HEK293T (cell line): ENCODE measurements around the gene SCAND1.

ENCODE experiments used
- CTCF ChIA-PET: fragments of 350-600 bp; formaldehyde crosslinking; extraction: SDS; loops from one replicate; lab custom pipeline; 2021; ENCODE audit warnings: antibody characterized with exemption, inconsistent platforms; lab: Yijun Ruan, JAX
- POLR2A ChIA-PET: fragments of 350-600 bp; formaldehyde crosslinking; extraction: SDS; loops from one replicate; lab custom pipeline; 2020; ENCODE audit warnings: antibody characterized with exemption, inconsistent platforms; lab: Yijun Ruan, JAX
- DNase-seq: peaks from one replicate; pipeline ENCODE4 v3.0.0; 2012; ENCODE audit warnings: mixed read lengths; ENCODE audit errors: extremely low spot score
- ARNT ChIP-seq: fragments of 450-650 bp; IDR thresholded peaks from 2 replicates; pipeline ENCODE4 v1.6.1; 2017; ENCODE audit warnings: mild to moderate bottlenecking
- BHLHE40 ChIP-seq: fragments of 450-650 bp; IDR thresholded peaks from 2 replicates; pipeline ENCODE4 v1.6.1; 2016; ENCODE audit warnings: mild to moderate bottlenecking, moderate library complexity, borderline replicate concordance
- CTBP1 ChIP-seq: fragments of 450-650 bp; IDR thresholded peaks from 2 replicates; pipeline ENCODE4 v1.6.1; 2016; ENCODE audit warnings: borderline replicate concordance
- ELF4 ChIP-seq: fragments of 450-650 bp; IDR thresholded peaks from 2 replicates; pipeline ENCODE4 v1.6.1; 2017; ENCODE audit warnings: antibody characterized with exemption
- FOXA1 ChIP-seq: fragments of 450-650 bp; IDR thresholded peaks from 2 replicates; pipeline ENCODE4 v1.6.1; 2016; ENCODE audit warnings: mild to moderate bottlenecking
- FOXK2 ChIP-seq: fragments of 450-650 bp; IDR thresholded peaks from 2 replicates; pipeline ENCODE4 v1.6.1; 2016; ENCODE audit warnings: mild to moderate bottlenecking
- FOXM1 ChIP-seq: fragments of 450-650 bp; IDR thresholded peaks from 2 replicates; pipeline ENCODE4 v1.6.1; 2017; ENCODE audit warnings: mild to moderate bottlenecking, borderline replicate concordance
- HDGF ChIP-seq: fragments of 450-650 bp; IDR thresholded peaks from 2 replicates; pipeline ENCODE4 v1.6.1; 2017; ENCODE audit warnings: antibody characterized with exemption, borderline replicate concordance
- L3MBTL2 ChIP-seq: fragments of 450-650 bp; conservative IDR thresholded peaks from 2 replicates; pipeline ENCODE4 v1.6.1; 2016; ENCODE audit warnings: mild to moderate bottlenecking
- LEF1 ChIP-seq: fragments of 450-650 bp; IDR thresholded peaks from 2 replicates; pipeline ENCODE4 v1.6.1; 2017; ENCODE audit warnings: mild to moderate bottlenecking, borderline replicate concordance
- NFRKB ChIP-seq: fragments of 450-650 bp; IDR thresholded peaks from 2 replicates; pipeline ENCODE4 v1.6.1; 2016; ENCODE audit warnings: mild to moderate bottlenecking, moderate library complexity
- SP1 ChIP-seq: fragments of 450-650 bp; IDR thresholded peaks from 2 replicates; pipeline ENCODE4 v1.6.1; 2017
- SUZ12 ChIP-seq: fragments of 450-650 bp; IDR thresholded peaks from 2 replicates; pipeline ENCODE4 v1.6.1; 2016; ENCODE audit warnings: mild to moderate bottlenecking
- TARDBP ChIP-seq: fragments of 450-650 bp; IDR thresholded peaks from 2 replicates; pipeline ENCODE4 v1.6.1; 2016
- ZNF384 ChIP-seq: fragments of 450-650 bp; IDR thresholded peaks from 2 replicates; pipeline ENCODE4 v1.6.1; 2016
- TF ChIP-seq, protein P1 (sequence below): fragments of 450-650 bp; IDR thresholded peaks from 2 replicates; pipeline ENCODE4 v1.6.1; 2016

The SCAND1 gene

DNA sequence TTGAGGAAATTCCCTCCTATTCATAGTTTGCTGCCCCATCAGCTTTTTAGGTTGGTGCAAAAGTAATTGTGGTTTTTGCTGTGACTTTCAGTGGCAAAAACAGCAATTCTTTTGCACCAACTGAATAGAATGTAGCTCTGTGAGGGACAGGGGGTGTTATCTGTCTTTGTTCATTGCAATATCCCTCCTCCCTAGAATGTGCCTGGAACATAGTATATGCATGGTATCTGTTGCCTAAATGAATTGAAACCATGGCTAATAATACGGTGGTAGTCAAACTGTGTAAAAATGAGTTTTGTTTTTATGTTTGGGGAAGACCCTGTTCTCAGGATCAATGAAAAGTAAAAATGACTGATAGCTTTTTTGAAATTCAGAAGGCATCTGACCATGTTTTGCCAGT is 45.1 kb downstream of the SCAND1 start:
- POLR2A ChIA-PET: no interaction called here
- CTCF ChIA-PET: no interaction called here
- no peak for DNase-seq
- TF ChIP-seq SUZ12 (no peak), ZNF384 (no peak), FOXK2 (no peak), ARNT (no peak), ELF4 (no peak), L3MBTL2 (no peak), FOXM1 (no peak), CTBP1 (no peak), SP1 (no peak), LEF1 (no peak), BHLHE40 (no peak), HDGF (no peak), TARDBP (no peak), NFRKB (no peak)
- TF ChIP-seq, protein P1, sequence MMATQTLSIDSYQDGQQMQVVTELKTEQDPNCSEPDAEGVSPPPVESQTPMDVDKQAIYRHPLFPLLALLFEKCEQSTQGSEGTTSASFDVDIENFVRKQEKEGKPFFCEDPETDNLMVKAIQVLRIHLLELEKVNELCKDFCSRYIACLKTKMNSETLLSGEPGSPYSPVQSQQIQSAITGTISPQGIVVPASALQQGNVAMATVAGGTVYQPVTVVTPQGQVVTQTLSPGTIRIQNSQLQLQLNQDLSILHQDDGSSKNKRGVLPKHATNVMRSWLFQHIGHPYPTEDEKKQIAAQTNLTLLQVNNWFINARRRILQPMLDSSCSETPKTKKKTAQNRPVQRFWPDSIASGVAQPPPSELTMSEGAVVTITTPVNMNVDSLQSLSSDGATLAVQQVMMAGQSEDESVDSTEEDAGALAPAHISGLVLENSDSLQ: no peak

DNA sequence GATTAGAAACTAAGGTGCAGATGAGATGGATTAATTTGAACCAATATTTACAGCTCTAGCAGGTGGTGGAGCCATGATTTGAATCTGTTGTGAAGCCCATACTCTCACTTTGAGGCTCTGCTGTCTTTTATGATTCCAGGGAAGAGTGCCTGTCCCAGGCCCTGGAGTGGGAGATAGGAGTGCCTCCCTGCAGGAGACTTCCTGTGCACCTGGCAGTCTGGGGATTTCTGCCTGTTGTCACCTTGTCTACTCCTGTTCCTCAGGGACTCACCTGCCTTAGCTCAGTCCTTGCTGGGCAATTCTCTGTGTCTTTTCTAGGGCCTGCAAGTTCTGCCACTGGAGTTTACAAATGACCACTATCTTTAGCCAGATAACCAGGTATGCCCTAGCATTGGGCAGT is 46.3 kb downstream of the SCAND1 start:
- ChIA-PET POLR2A (no interaction called here), CTCF (no interaction called here)
- DNase-seq: no peak
- no peak for TF ChIP-seq LEF1

DNA sequence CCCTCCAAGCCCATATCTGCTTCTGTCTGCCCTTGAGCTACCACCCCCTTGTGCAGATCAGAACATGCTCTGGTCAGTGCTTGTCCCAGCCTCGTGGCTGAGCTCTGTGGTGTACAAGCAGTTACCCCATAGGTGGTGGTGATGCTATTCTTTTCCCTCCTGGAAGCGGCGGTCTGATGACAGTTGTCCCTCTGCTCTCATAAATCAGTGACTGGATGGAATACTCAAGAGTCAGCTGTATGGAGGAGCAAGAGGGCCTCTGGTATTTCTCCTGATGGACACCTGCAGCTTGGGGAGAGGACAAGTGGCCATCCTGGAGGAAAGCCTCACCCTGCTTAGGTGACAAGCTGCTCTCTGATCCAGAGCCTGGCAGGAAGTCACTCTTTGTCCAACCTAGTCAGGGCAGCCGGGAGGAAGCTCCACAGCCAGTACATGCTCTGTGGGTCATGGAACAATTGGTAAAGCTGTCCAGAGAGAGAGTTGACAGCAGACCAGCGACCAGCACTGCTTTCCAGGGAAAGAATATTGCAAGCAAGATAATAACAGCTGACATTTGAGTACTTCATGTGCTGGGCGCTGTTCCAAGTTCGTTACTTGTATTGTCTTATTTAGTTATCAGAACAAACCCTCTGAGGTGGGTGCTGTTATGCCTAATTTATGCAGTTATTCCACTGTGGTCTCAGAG is 47.1 kb downstream of the SCAND1 start:
- POLR2A ChIA-PET: interaction anchor here (1.2 kb wide), 1 partner anchor 165 kb away, joined by 3 read pairs; the partner anchor contains the start of gene RBM39
- TF ChIP-seq NFRKB (no peak), FOXM1 (no peak), ELF4 (no peak), SP1 (no peak), TARDBP (no peak), BHLHE40 (no peak), FOXK2 (no peak), HDGF (no peak), ARNT (no peak), L3MBTL2 (no peak), ZNF384 (no peak), FOXA1 (no peak), CTBP1 (no peak), SUZ12 (no peak), LEF1 (no peak)
- TF ChIP-seq, protein P1: no peak
- CTCF ChIA-PET: interaction anchor here (0.9 kb wide), 1 partner anchor 47 kb away, joined by 4 read pairs; the partner anchor contains the start of gene SCAND1
- DNase-seq: no peak

DNA sequence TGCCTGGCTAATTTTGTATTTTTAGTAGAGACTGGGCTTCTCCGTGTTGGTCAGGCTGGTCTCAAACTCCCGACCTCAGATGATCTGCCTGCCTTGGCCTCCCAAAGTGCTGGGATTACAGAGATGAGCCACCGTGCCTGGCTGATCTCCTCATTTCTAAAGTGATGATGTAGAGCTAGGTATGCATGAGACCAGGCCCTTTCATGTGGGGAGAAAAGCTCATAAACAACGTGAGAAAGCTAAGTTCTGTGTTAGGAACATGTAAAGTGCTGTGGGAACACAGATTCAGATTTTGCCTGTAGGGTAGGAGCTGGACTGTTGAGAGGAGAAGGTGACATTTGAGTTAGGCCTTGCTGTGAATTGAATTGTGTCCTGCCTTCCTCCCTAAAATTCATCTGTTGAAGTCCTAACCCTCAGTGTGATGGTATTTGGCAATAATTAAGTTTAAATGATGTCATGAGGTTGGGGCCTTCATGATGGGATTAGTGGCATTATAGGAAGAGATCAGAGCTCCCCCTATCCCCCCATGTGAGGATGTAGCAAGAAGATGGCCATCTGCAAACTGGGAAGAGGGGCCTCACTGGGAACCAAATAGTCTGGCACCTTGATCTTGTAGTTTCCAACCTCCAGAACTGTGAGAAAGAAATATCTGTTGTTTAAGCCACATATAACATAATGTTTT is 49.2 kb downstream of the SCAND1 start:
- CTCF ChIA-PET: no interaction called here
- no peak for TF ChIP-seq NFRKB
- TF ChIP-seq FOXK2: no peak
- no peak for TF ChIP-seq ZNF384
- no peak for TF ChIP-seq CTBP1
- TF ChIP-seq ELF4: no peak
- TF ChIP-seq BHLHE40: no peak
- no peak for TF ChIP-seq SUZ12
- TF ChIP-seq FOXM1: no peak
- no peak for TF ChIP-seq FOXA1
- TF ChIP-seq TARDBP: no peak
- TF ChIP-seq, protein P1: no peak
- POLR2A ChIA-PET: no interaction called here
- DNase-seq: no peak

DNA sequence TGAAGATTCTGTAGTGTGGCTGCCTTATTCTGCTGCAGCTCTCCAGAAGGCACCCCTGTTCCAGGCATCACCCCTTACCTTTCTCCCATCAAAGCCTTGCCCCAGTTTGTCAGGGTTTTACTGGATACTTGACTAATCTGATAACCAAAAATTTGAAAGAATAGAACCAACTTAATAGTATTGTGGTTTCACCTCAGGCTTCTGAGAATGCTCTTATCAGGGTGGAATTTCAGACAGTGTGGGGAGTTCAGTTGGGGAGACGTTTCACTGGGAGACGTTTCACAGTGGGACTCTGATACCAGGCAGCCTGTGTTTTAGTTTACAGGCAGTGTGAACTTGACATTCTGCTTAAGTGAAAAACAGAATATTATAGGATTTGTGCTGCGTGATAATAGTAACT is 50.5 kb downstream of the SCAND1 start:
- ChIA-PET CTCF (no interaction called here), POLR2A (no interaction called here)
- no peak for DNase-seq
- no peak for TF ChIP-seq L3MBTL2
- no peak for TF ChIP-seq CTBP1
- no peak for TF ChIP-seq ARNT
- TF ChIP-seq, protein P1: no peak
- no peak for TF ChIP-seq LEF1
- TF ChIP-seq TARDBP: no peak
- no peak for TF ChIP-seq FOXA1
- no peak for TF ChIP-seq SUZ12
- no peak for TF ChIP-seq HDGF
- no peak for TF ChIP-seq FOXK2
- TF ChIP-seq ZNF384: no peak
- no peak for TF ChIP-seq FOXM1
- TF ChIP-seq BHLHE40: no peak
- no peak for TF ChIP-seq ELF4
